ENCODE measurements around the gene GSS. TPM values are rescaled to one million over a fixed set of nuclear protein-coding genes. Genes with fewer than 3 reads are reported as not detected.
A peak's percentile ranks its signal among the peaks of the same experiment; 100 is the strongest.

The GSS gene
- total RNA-seq, 4 donors from 2014 or later = 45.7 to 81.8 (median 62.4) TPM

DNA sequence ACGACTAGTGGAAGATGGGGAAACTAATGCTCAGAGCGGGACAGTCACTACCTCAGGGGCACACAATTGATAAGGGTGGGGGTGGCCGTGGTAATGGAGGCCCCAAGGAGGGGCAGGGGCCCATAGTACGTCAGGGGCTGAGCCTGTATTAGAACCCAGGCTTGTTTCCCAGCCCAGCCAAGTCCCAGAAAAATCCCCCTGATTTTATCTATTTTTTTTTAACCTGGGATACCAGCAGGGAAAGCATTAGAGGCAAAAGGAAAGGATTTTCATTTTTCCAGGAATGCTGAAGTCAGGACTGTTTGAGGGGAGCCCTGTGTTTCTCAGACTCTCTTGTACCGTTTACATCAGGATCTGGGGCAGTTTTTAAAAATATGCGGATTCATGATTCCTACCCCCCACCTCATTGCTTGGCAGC lies 444 bp upstream of the GSS start:
- 11 to 21% methylated on average over 5 to 6 of the region's 6 CpGs for WGBS, 2 donors

DNA sequence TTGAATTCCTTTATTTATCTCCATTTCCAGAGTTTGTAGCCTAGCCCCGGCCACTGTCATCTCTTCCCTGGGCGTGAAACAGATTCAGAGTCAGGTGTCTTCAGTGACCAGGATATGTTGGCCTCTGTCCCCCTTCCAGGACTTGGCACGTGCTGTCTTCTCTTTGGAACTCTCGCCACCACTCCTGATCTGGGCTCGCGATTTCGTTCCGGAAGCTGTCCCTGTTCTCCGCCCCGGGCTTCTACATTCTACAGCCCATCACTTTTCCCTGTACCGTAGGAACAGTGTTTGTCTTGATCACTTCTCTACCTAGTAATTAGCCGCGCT lies 739 bp downstream of the GSS start:
- TF ChIP-seq POLR2A (IDR thresholded peaks at IDR 0.05) = no peak
- TF ChIP-seq, protein P1, sequence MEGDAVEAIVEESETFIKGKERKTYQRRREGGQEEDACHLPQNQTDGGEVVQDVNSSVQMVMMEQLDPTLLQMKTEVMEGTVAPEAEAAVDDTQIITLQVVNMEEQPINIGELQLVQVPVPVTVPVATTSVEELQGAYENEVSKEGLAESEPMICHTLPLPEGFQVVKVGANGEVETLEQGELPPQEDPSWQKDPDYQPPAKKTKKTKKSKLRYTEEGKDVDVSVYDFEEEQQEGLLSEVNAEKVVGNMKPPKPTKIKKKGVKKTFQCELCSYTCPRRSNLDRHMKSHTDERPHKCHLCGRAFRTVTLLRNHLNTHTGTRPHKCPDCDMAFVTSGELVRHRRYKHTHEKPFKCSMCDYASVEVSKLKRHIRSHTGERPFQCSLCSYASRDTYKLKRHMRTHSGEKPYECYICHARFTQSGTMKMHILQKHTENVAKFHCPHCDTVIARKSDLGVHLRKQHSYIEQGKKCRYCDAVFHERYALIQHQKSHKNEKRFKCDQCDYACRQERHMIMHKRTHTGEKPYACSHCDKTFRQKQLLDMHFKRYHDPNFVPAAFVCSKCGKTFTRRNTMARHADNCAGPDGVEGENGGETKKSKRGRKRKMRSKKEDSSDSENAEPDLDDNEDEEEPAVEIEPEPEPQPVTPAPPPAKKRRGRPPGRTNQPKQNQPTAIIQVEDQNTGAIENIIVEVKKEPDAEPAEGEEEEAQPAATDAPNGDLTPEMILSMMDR (IDR thresholded peaks at IDR 0.05) = no peak
- no peaks in the 10 kb centered on the region for H3K27me3 ChIP-seq
- H3K36me3 ChIP-seq = no peaks in the 10 kb centered on the region
- peak overlapping the region in 2 of 3 donors; percentile 84 to 91 for H3K27ac ChIP-seq
- peak overlapping the region in 2 of 3 donors; percentile 4 to 50 for H3K4me3 ChIP-seq (replicated peaks in 1 of 3)
- intact Hi-C loops (cut with DNase I) = loop anchor here (5.0 kb wide), 1 partner anchor 83 kb away; the partner anchor contains the start of gene GGT7
- DNase-seq = peak; percentile 21 to 30
- no peaks in the 10 kb centered on the region for H3K9me3 ChIP-seq
- WGBS, 2 donors = 14 to 15% methylated on average over 13 of the region's 13 CpGs
- peaks cover 0 to 12% of the 10 kb centered on the region in 2 donors for H3K4me1 ChIP-seq

More for the DNA sequence above, 444 bp upstream of the GSS start:
- H3K36me3 ChIP-seq = no peaks in the 10 kb centered on the region
- H3K4me1 ChIP-seq = peaks cover 0 to 12% of the 10 kb centered on the region in 2 donors
- peak overlapping the region; percentile 40 to 91 (median 84) for H3K27ac ChIP-seq
- intact Hi-C loops (cut with DNase I) = loop anchor here (5.0 kb wide), 1 partner anchor 84 kb away; the partner anchor contains the start of gene GGT7
- no peaks in the 10 kb centered on the region for H3K27me3 ChIP-seq
- no peaks in the 10 kb centered on the region for H3K9me3 ChIP-seq
- TF ChIP-seq, protein P1 (IDR thresholded peaks at IDR 0.05) = no peak
- no peak for TF ChIP-seq POLR2A (IDR thresholded peaks at IDR 0.05)
- no peak for DNase-seq
- peak overlapping the region in 2 of 3 donors; percentile 13 to 50 for H3K4me3 ChIP-seq (replicated peaks in 1 of 3)

DNA sequence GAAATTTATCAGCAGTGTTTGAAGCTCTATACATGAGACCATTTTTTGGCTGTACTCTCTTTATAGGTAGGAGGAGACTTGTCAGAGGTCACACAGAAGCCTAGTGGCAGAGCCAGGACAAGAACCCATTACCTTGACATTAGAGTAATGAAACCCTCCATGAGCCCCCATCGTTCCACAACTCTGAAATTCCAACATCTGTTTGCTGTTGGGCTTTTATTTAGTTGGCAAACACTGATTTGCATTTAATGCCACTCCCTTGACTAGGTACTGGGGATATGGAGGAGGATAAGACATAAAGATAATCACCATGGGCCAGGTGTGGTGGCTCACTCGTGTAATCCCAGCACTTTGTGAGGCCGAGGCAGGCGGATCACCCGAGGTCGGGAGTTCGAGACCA lies 1.6 kb downstream of the GSS start:
- Histone ChIP-seq H3K27ac (no peak overlapping the region), H3K36me3 (no peaks in the 10 kb centered on the region), H3K27me3 (no peaks in the 10 kb centered on the region), H3K4me3 (replicated peaks in 1 of 3) (no peak overlapping the region), H3K4me1 (peaks cover 0 to 12% of the 10 kb centered on the region in 2 donors), H3K9me3 (no peaks in the 10 kb centered on the region)
- no peak for DNase-seq
- TF ChIP-seq, protein P1 (IDR thresholded peaks at IDR 0.05) = no peak
- no peak for TF ChIP-seq POLR2A (IDR thresholded peaks at IDR 0.05)
- intact Hi-C loops (cut with DNase I) = no loop called here
- WGBS, 2 donors = 92 to 93% methylated on average over 7 of the region's 7 CpGs

DNA sequence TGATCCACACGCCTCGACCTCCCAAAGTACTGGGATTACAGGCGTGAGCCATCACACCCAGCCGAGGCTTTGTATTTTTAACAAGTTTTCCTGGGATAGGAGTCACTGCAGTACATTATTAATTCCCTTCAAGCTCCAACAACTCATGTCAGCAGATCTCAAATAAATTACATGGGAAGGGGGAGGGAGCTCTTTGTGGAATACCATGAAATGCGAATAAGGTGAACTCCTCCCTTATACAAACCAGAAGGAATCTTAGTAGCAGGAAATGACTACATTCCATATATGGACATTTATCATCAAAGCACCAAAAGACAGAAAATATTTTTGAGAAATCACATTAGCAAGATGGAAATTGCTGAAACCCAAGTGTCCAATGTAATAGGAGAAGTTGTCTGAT lies 2.9 kb downstream of the GSS start:
- Histone ChIP-seq H3K27me3 (no peaks in the 10 kb centered on the region), H3K4me3 (replicated peaks in 1 of 3) (no peak overlapping the region), H3K27ac (no peak overlapping the region), H3K9me3 (no peaks in the 10 kb centered on the region), H3K4me1 (peaks cover 0 to 12% of the 10 kb centered on the region in 2 donors), H3K36me3 (no peaks in the 10 kb centered on the region)
- intact Hi-C loops (cut with DNase I) = no loop called here
- TF ChIP-seq, protein P1 (IDR thresholded peaks at IDR 0.05) = no peak
- TF ChIP-seq POLR2A (IDR thresholded peaks at IDR 0.05) = no peak
- no peak for DNase-seq
- 83 to 92% methylated on average over 5 of the region's 5 CpGs for WGBS, 2 donors

DNA sequence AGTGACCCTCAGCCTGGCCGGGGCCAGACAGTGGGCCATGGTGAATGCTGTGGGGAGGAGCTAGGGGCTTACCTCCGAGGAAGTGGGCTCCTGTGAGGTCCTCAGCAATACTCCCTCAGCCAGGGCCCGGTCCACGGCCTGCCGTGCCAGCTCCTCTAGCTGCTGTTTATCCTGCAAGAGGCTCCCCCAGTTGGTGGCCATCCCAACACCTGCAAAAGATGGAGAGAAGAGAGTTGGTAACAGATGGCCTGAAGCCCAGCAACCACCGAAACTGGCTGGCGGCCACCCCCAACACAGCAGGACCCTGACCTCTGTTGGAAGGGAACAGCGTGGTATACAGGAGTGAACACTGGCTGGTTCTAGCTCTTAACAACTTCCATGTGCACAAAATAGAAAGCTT lies 4.0 kb downstream of the GSS start:
- no peak overlapping the region for H3K4me3 ChIP-seq (replicated peaks in 1 of 3)
- intact Hi-C loops (cut with DNase I) = no loop called here
- no peak overlapping the region for H3K27ac ChIP-seq
- no peaks in the 10 kb centered on the region for H3K27me3 ChIP-seq
- 83 to 87% methylated on average over 8 of the region's 8 CpGs for WGBS, 2 donors
- H3K4me1 ChIP-seq = peaks cover 0 to 12% of the 10 kb centered on the region in 2 donors
- TF ChIP-seq, protein P1 (IDR thresholded peaks at IDR 0.05) = no peak
- no peak for TF ChIP-seq POLR2A (IDR thresholded peaks at IDR 0.05)
- H3K36me3 ChIP-seq = no peaks in the 10 kb centered on the region
- DNase-seq = no peak
- no peaks in the 10 kb centered on the region for H3K9me3 ChIP-seq

Measured in thyroid gland (tissue), 4 donors.